ENCODE data around the gene INTS6L.
A peak's percentile ranks its signal among the peaks of the same experiment; 100 is the strongest.

INTS6L gene, protein sequence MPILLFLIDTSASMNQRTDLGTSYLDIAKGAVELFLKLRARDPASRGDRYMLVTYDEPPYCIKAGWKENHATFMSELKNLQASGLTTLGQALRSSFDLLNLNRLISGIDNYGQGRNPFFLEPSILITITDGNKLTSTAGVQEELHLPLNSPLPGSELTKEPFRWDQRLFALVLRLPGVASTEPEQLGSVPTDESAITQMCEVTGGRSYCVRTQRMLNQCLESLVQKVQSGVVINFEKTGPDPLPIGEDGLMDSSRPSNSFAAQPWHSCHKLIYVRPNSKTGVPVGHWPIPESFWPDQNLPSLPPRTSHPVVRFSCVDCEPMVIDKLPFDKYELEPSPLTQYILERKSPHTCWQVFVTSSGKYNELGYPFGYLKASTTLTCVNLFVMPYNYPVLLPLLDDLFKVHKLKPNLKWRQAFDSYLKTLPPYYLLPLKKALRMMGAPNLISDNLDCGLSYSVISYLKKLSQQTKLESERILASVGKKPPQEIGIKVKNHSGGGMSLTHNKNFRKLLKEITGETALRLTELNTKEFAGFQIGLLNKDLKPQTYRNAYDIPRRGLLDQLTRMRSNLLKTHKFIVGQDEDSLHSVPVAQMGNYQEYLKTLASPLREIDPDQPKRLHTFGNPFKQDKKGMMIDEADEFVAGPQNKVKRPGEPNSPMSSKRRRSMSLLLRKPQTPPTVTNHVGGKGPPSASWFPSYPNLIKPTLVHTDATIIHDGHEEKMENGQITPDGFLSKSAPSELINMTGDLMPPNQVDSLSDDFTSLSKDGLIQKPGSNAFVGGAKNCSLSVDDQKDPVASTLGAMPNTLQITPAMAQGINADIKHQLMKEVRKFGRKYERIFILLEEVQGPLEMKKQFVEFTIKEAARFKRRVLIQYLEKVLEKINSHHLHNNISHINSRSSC

DNA sequence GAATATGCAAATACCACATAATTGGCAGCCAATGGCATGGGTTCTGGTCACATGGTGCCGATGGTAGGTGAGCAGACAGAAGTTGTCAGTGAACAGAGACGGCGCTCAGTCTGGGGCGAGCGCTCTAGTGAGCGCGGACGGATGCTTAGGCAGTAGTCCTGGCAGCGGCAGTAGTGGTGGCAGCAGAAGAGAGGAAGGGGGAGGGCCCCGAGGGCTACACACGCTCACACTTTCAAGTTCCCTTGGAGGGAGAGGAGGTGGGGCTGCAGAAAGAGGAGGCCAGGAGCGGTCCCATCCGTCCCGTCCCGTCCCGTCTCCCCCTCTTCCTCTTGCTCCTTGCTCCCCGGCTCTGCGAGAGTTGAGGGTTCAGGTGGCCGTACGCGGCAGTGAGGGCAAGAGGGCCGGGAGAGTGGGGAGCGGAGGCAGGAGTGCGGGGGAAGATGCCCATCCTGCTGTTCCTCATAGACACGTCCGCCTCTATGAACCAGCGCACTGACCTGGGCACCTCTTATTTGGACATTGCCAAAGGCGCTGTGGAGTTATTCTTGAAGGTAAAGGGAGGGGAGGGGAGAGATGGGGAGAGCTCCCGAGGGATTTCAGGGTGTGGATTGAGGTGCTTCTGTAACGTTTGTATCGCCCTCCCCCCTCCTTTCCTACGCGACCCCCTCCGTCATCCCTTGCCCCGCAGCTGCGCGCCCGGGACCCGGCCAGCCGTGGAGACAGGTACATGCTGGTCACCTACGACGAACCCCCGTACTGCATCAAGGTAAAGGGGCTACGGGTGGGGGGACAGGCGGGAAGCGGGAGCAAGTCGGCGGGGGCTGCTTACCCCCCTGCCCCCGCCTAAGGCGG is at the start of gene INTS6L:
INTS6L (plus strand) TSS at position 108 of the 852 bp plus-strand sequence; CDS start at position 441, 333 bp downstream.
- Mint-ChIP-seq H3K27ac (peak within 1 kb of the TSS; percentile 100), H3K36me3 (ENCODE audit: low read depth) (peaks cover 6% of the 10 kb centered on the region), H3K4me1 (ENCODE audit: low read depth) (peaks cover 32% of the 10 kb centered on the region), H3K9me3 (no peaks in the 10 kb centered on the region), H3K4me3 (peak within 1 kb of the TSS; percentile 100), H3K27me3 (ENCODE audit: low read depth) (no peaks in the 10 kb centered on the region)

DNA sequence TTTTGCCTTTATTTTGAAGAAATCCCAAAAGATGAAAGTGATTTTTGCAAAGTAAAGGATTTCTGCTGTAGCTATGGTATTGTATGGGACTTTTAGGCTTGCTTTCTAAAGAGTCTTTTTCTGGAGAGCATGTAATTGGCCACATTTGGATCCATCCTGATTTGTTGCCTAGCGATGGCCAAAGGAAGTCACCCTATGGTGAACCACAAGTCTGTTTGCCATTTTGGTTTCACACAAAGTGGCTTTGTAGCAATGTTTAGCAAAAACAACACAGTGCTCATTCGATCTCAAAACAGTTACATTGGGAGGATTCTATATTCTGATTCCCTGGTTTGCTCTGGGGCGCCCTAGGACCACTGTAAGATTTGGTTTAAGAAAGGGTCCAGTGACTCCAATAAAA is 44.1 kb upstream of the INTS6L start:
- Mint-ChIP-seq H3K27me3 (ENCODE audit: low read depth) (peaks cover 1% of the 10 kb centered on the region), H3K4me1 (ENCODE audit: low read depth) (peaks cover 3% of the 10 kb centered on the region), H3K36me3 (ENCODE audit: low read depth) (no peaks in the 10 kb centered on the region), H3K9me3 (no peaks in the 10 kb centered on the region), H3K4me3 (no peak overlapping the region), H3K27ac (no peak overlapping the region)

DNA sequence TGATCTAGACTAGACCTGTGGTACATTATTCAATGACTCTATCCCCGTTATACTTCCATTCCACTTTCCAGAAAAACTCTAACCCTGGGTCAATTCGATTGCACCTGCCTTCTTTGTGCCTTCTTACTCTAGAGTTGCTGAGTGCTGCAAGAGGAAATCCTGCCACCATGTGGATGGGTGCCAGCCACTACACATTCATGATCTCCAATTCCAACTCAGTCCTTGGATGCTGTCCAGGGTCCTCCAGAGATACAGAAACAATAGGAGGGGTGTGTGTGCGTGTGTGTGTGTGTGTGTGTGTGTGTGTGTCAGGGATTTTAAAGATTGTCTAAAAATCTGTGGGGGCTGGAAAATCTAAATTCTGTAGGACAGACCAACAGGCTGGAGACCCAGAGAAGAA is 42.9 kb upstream of the INTS6L start:
- no peak overlapping the region for H3K27ac Mint-ChIP-seq
- no peaks in the 10 kb centered on the region for H3K27me3 Mint-ChIP-seq (ENCODE audit: low read depth)
- H3K4me1 Mint-ChIP-seq (ENCODE audit: low read depth) = peaks cover 2% of the 10 kb centered on the region
- no peaks in the 10 kb centered on the region for H3K9me3 Mint-ChIP-seq
- H3K36me3 Mint-ChIP-seq (ENCODE audit: low read depth) = no peaks in the 10 kb centered on the region
- no peak overlapping the region for H3K4me3 Mint-ChIP-seq

- no peak overlapping the region for H3K27ac Mint-ChIP-seq
- no peaks in the 10 kb centered on the region for H3K27me3 Mint-ChIP-seq (ENCODE audit: low read depth)
- H3K36me3 Mint-ChIP-seq (ENCODE audit: low read depth) = no peaks in the 10 kb centered on the region
- peaks cover 2% of the 10 kb centered on the region for H3K4me1 Mint-ChIP-seq (ENCODE audit: low read depth)
- no peaks in the 10 kb centered on the region for H3K9me3 Mint-ChIP-seq
- no peak overlapping the region for H3K4me3 Mint-ChIP-seq
Observed at GRCh38 chrX:135480076-135480475, 40.4 kb upstream of the INTS6L start.

GRCh38 chrX:135481696-135482179 is 38.7 kb upstream of the INTS6L start:
- H3K36me3 Mint-ChIP-seq (ENCODE audit: low read depth) = no peaks in the 10 kb centered on the region
- H3K4me3 Mint-ChIP-seq = no peak overlapping the region
- no peaks in the 10 kb centered on the region for H3K9me3 Mint-ChIP-seq
- H3K27me3 Mint-ChIP-seq (ENCODE audit: low read depth) = no peaks in the 10 kb centered on the region
- no peak overlapping the region for H3K27ac Mint-ChIP-seq
- H3K4me1 Mint-ChIP-seq (ENCODE audit: low read depth) = peaks cover 2% of the 10 kb centered on the region

DNA sequence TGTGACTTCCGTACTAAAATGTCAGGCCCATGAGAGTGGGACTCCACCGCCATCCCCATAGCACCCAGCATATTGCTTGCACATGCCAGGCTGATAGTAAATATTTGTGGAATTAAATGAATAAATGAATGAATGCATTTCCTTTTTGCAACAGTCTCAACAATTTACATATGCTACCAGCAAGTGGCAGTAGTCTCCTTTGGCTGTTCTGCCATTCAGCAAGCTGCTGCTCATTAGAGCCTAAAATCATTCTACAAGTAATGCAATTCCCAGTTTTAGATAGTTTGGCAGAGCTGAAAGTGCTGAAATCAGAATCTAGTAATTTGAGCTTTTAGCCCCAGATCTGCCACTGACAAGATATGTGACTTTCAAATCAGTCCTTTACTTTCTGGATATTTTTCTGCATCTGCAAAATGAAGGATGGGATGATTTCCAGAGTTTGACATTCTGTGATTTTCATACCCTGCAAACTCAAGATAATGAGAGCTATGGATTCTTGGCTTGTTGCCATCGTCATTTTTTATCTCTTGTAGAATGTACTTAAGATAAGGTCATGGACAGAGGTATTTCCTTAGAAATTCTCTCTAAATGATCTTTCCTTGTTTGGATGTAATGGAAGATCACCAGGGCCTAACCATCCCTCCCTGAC is 35.7 kb upstream of the INTS6L start:
- Mint-ChIP-seq H3K36me3 (ENCODE audit: low read depth) (no peaks in the 10 kb centered on the region), H3K27ac (no peak overlapping the region), H3K4me1 (ENCODE audit: low read depth) (no peaks in the 10 kb centered on the region), H3K9me3 (no peaks in the 10 kb centered on the region), H3K27me3 (ENCODE audit: low read depth) (no peaks in the 10 kb centered on the region), H3K4me3 (no peak overlapping the region)

GRCh38 chrX:135489542-135489941 is 30.9 kb upstream of the INTS6L start:
- no peak overlapping the region for H3K27ac Mint-ChIP-seq
- no peaks in the 10 kb centered on the region for H3K27me3 Mint-ChIP-seq (ENCODE audit: low read depth)
- no peaks in the 10 kb centered on the region for H3K36me3 Mint-ChIP-seq (ENCODE audit: low read depth)
- no peak overlapping the region for H3K4me3 Mint-ChIP-seq
- H3K4me1 Mint-ChIP-seq (ENCODE audit: low read depth) = no peaks in the 10 kb centered on the region
- H3K9me3 Mint-ChIP-seq = no peaks in the 10 kb centered on the region

DNA sequence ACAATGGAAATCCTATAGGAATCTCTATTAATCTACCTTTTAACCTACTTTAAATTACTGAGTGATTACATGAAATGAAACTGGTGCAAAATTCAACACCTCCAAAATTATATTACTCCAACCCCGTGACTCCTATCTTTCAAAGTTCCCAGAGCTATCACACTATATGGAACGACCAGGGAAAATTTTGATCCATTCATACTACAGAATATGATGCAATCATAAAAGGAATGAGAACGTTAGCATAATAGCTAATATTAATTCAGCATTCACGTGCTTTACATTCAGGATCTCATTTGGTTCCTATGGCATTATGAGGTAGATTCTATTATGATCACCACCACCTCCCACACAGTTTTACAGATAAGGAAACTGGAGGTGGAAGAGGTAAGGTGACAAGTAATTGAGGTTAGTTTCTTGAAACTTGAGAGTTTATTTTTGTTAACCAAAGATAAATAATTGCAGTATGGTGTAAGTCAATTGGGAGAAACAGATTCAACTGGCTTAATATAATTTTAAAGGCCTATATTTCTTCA is 29.4 kb upstream of the INTS6L start:
- Mint-ChIP-seq H3K4me1 (ENCODE audit: low read depth) (no peaks in the 10 kb centered on the region), H3K36me3 (ENCODE audit: low read depth) (no peaks in the 10 kb centered on the region), H3K27me3 (ENCODE audit: low read depth) (no peaks in the 10 kb centered on the region), H3K9me3 (no peaks in the 10 kb centered on the region), H3K4me3 (no peak overlapping the region), H3K27ac (no peak overlapping the region)

GRCh38 chrX:135494453-135494852 is 26.0 kb upstream of the INTS6L start:
- no peaks in the 10 kb centered on the region for H3K36me3 Mint-ChIP-seq (ENCODE audit: low read depth)
- H3K4me3 Mint-ChIP-seq = no peak overlapping the region
- H3K27me3 Mint-ChIP-seq (ENCODE audit: low read depth) = no peaks in the 10 kb centered on the region
- no peaks in the 10 kb centered on the region for H3K9me3 Mint-ChIP-seq
- no peak overlapping the region for H3K27ac Mint-ChIP-seq
- H3K4me1 Mint-ChIP-seq (ENCODE audit: low read depth) = no peaks in the 10 kb centered on the region

GRCh38 chrX:135497736-135498135 is 22.7 kb upstream of the INTS6L start:
- H3K27me3 Mint-ChIP-seq (ENCODE audit: low read depth) = no peaks in the 10 kb centered on the region
- no peaks in the 10 kb centered on the region for H3K36me3 Mint-ChIP-seq (ENCODE audit: low read depth)
- no peaks in the 10 kb centered on the region for H3K4me1 Mint-ChIP-seq (ENCODE audit: low read depth)
- no peak overlapping the region for H3K4me3 Mint-ChIP-seq
- H3K27ac Mint-ChIP-seq = no peak overlapping the region
- H3K9me3 Mint-ChIP-seq = no peaks in the 10 kb centered on the region

DNA sequence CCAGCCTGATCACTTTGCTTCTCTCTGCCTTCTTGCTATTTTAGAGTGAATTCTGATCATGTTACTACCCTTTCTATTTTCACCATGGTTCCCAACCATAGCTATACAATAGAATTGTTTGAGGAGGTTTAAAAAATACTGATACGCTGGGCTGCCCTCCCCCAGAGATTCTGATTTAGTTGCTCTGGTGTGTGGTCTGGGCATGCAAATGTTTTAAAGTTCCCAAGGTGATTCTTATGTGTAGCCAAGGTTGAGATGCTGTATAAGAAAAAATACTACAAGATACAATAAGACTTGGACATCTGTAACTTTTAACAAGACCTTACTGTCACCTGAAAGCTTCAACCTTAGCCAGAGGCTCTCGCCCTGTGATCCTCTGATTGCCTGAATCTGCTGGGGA is 22.2 kb upstream of the INTS6L start:
- no peak overlapping the region for H3K4me3 Mint-ChIP-seq

GRCh38 chrX:135505351-135505750 is 15.1 kb upstream of the INTS6L start:
- Mint-ChIP-seq H3K27ac (no peak overlapping the region), H3K4me1 (ENCODE audit: low read depth) (no peaks in the 10 kb centered on the region), H3K27me3 (ENCODE audit: low read depth) (no peaks in the 10 kb centered on the region)

More for the DNA sequence above, 22.2 kb upstream of the INTS6L start:
- no peaks in the 10 kb centered on the region for H3K36me3 Mint-ChIP-seq (ENCODE audit: low read depth)
- H3K9me3 Mint-ChIP-seq = no peaks in the 10 kb centered on the region
- H3K27ac Mint-ChIP-seq = no peak overlapping the region
- H3K4me1 Mint-ChIP-seq (ENCODE audit: low read depth) = no peaks in the 10 kb centered on the region
- H3K27me3 Mint-ChIP-seq (ENCODE audit: low read depth) = no peaks in the 10 kb centered on the region

GRCh38 chrX:135509885-135510284 is 10.6 kb upstream of the INTS6L start:
- Mint-ChIP-seq H3K27me3 (ENCODE audit: low read depth) (no peaks in the 10 kb centered on the region), H3K4me3 (no peak overlapping the region), H3K27ac (no peak overlapping the region), H3K36me3 (ENCODE audit: low read depth) (no peaks in the 10 kb centered on the region), H3K4me1 (ENCODE audit: low read depth) (no peaks in the 10 kb centered on the region), H3K9me3 (no peaks in the 10 kb centered on the region)

More at GRCh38 chrX:135505351-135505750, 15.1 kb upstream of the INTS6L start:
- no peaks in the 10 kb centered on the region for H3K9me3 Mint-ChIP-seq
- no peaks in the 10 kb centered on the region for H3K36me3 Mint-ChIP-seq (ENCODE audit: low read depth)
- no peak overlapping the region for H3K4me3 Mint-ChIP-seq
